Measurements from ENCODE around the gene MAN2A2. TPM values are rescaled to one million over a fixed set of nuclear protein-coding genes. Genes with fewer than 3 reads are reported as not detected.

MAN2A2 gene
- total RNA-seq, 4 donors from 2014 or later, result 46.6 to 104 (median 48.2) TPM

GRCh38 chr15:90921887-90922286 lies 18.8 kb downstream of the MAN2A2 start:
- no peak for TF ChIP-seq CTCF (IDR thresholded peaks at IDR 0.05; ENCODE audit: low read depth)

GRCh38 chr15:90924375-90924774 lies 21.3 kb downstream of the MAN2A2 start:
- no peak for TF ChIP-seq CTCF (IDR thresholded peaks at IDR 0.05; ENCODE audit: low read depth)

- TF ChIP-seq CTCF (IDR thresholded peaks at IDR 0.05; ENCODE audit: low read depth), result no peak
These were observed 26.3 kb downstream of the MAN2A2 start for GRCh38 chr15:90929246-90930019.

- TF ChIP-seq CTCF (IDR thresholded peaks at IDR 0.05; ENCODE audit: low read depth), result no peak
These were observed 27.9 kb downstream of the MAN2A2 start for GRCh38 chr15:90930861-90931574.

GRCh38 chr15:90931575-90931827 lies 28.4 kb downstream of the MAN2A2 start:
- TF ChIP-seq CTCF (IDR thresholded peaks at IDR 0.05; ENCODE audit: low read depth), result no peak

- no peak for TF ChIP-seq CTCF (IDR thresholded peaks at IDR 0.05; ENCODE audit: low read depth)
These were observed 28.9 kb downstream of the MAN2A2 start, which contains the start of gene HDDC3 for GRCh38 chr15:90931828-90932659. TSS of gene HDDC3 (minus strand) at chr15:90932549. CDS start at chr15:90932540, 9 bp downstream.

GRCh38 chr15:90932660-90932991 lies 29.5 kb downstream of the MAN2A2 start:
- no peak for TF ChIP-seq CTCF (IDR thresholded peaks at IDR 0.05; ENCODE audit: low read depth)
